Gastroesophageal sphincter (tissue), 4 donors: ENCODE results near the gene PDCD4. TPM values are rescaled to one million over a fixed set of nuclear protein-coding genes. Genes with fewer than 3 reads are reported as not detected.

Experiments
- ATAC-seq: fragments of 150-250 bp; one replicate; pipeline ENCODE4 v1.9.1; 2016; ENCODE audit warnings: mild to moderate bottlenecking, moderate library complexity
- H3K27ac ChIP-seq, 4 donors: fragments of 200-600 bp; sonication (generic) in 3 of 4; 1 replicate in 3 of 4; 2 replicates in 1 of 4; pipeline ENCODE4 v1.5.1; 2016 to 2019
- H3K27me3 ChIP-seq: fragments of 200-600 bp; sonication (generic); one replicate; pipeline ENCODE4 v1.5.1; 2019
- H3K36me3 ChIP-seq, 2 donors: fragments of 200-600 bp; sonication (generic); one replicate each; pipeline ENCODE4 v1.5.1; 2019; ENCODE audit warnings: control low read depth in 1 of 2
- H3K4me1 ChIP-seq, 3 donors: fragments of 200-600 bp; sonication (generic); 1 replicate in 2 of 3; 2 replicates in 1 of 3; pipeline ENCODE4 v1.5.1; 2016 to 2019; ENCODE audit warnings: control low read depth in 2 of 3
- H3K4me3 ChIP-seq, 2 donors: fragments of 200-600 bp; sonication (generic); one replicate each; pipeline ENCODE4 v1.5.1; 2019; ENCODE audit warnings: mild to moderate bottlenecking in 1 of 2, moderate library complexity in 1 of 2
- H3K9me3 ChIP-seq, 3 donors: fragments of 200-600 bp; sonication (generic); one replicate each; pipeline ENCODE4 v1.5.1; 2017 to 2019; ENCODE audit warnings: control low read depth in 2 of 3
- CTCF ChIP-seq, 4 experiments: fragments of 200-600 bp in 2 of 4; fragments of 450-650 bp in 2 of 4; sonication (generic) in 1 of 4; IDR thresholded peaks; one replicate each; pipeline ENCODE4 v1.5.1; 2017 to 2019; ENCODE audit warnings: antibody characterized with exemption in 4 of 4, mild to moderate bottlenecking in 2 of 4, moderate library complexity in 2 of 4
- EP300 ChIP-seq: sonication (generic); formaldehyde crosslinking; IDR thresholded peaks from one replicate; pipeline ENCODE4 v1.6.1; 2017; ENCODE audit warnings: antibody characterized with exemption, mild to moderate bottlenecking
- POLR2A ChIP-seq, 2 donors: fragments of 450-650 bp; IDR thresholded peaks; one replicate each; pipeline ENCODE4 v1.6.1; 2017; ENCODE audit warnings: antibody characterized with exemption in 2 of 2, mild to moderate bottlenecking in 2 of 2, moderate library complexity in 1 of 2
- POLR2AphosphoS5 ChIP-seq: sonication (generic); formaldehyde crosslinking; IDR thresholded peaks from one replicate; pipeline ENCODE4 v1.6.1; 2017; ENCODE audit warnings: antibody characterized with exemption
- WGBS, 2 donors: methylation state at CpG; one replicate each; pipeline ENCODE4 v1.1.5; 2018; ENCODE audit warnings: low coverage in 1 of 2; 5-methylcytosine and 5-hydroxymethylcytosine counted together
- total RNA-seq, 4 donors: library from RNA; depleted of rRNA; stranded (reverse); fragments of >200 nt; gene quantifications; one replicate each; pipeline ENCODE4 v1.1.0, GENCODE V29; 2016

Gene PDCD4
- total RNA-seq, 4 donors from 2014 or later: 69.1 to 74.6 (median 72.2) TPM

GRCh38 chr10:110901954-110902819 lies 30.5 kb downstream of the PDCD4 start:
- peak; percentile 84 for ATAC-seq
- H3K27ac ChIP-seq: peak overlapping the region in 2 of 4 donors; percentile 40 to 49

GRCh38 chr10:110903280-110904278 lies 31.9 kb downstream of the PDCD4 start:
- no peak for ATAC-seq
- Histone ChIP-seq H3K4me3 (no peak overlapping the region), H3K36me3 (peaks cover 0 to 41% of the 10 kb centered on the region in 2 donors), H3K4me1 (peaks cover 0 to 17% (median 0%) of the 10 kb centered on the region in 3 donors), H3K9me3 (no peaks in the 10 kb centered on the region), H3K27ac (no peak overlapping the region), H3K27me3 (no peaks in the 10 kb centered on the region)
- 85 to 86% methylated on average over 3 of the region's 3 CpGs for WGBS, 2 donors
- TF ChIP-seq POLR2A (IDR thresholded peaks at IDR 0.05) (no peak), POLR2AphosphoS5 (no peak), EP300 (no peak), CTCF (IDR thresholded peaks at IDR 0.05) (no peak)

More at GRCh38 chr10:110901954-110902819, 30.5 kb downstream of the PDCD4 start:
- H3K4me3 ChIP-seq: no peak overlapping the region
- H3K9me3 ChIP-seq: no peaks in the 10 kb centered on the region
- peaks cover 0 to 54% of the 10 kb centered on the region in 2 donors for H3K36me3 ChIP-seq
- no peak for TF ChIP-seq CTCF (IDR thresholded peaks at IDR 0.05)
- peak; percentile 76 for TF ChIP-seq POLR2AphosphoS5
- H3K4me1 ChIP-seq: peaks cover 0 to 19% (median 0%) of the 10 kb centered on the region in 3 donors
- 63 to 70% methylated on average over 7 of the region's 7 CpGs for WGBS, 2 donors
- no peaks in the 10 kb centered on the region for H3K27me3 ChIP-seq

- H3K4me3 ChIP-seq: no peak overlapping the region
Observed at GRCh38 chr10:110910138-110910537, 38.4 kb downstream of the PDCD4 start.

GRCh38 chr10:110912374-110912773 lies 40.6 kb downstream of the PDCD4 start:
- H3K27me3 ChIP-seq: no peaks in the 10 kb centered on the region
- no peak for ATAC-seq
- peaks cover 0 to 8% (median 0%) of the 10 kb centered on the region in 3 donors for H3K4me1 ChIP-seq
- H3K9me3 ChIP-seq: no peaks in the 10 kb centered on the region
- no peak overlapping the region for H3K27ac ChIP-seq
- TF ChIP-seq CTCF (IDR thresholded peaks at IDR 0.05): no peak
- no peak for TF ChIP-seq POLR2AphosphoS5
- TF ChIP-seq POLR2A (IDR thresholded peaks at IDR 0.05): no peak
- H3K36me3 ChIP-seq: peaks cover 0 to 6% of the 10 kb centered on the region in 2 donors
- H3K4me3 ChIP-seq: no peak overlapping the region
- 39 to 52% methylated on average over 3 of the region's 3 CpGs for WGBS, 2 donors

More at GRCh38 chr10:110910138-110910537, 38.4 kb downstream of the PDCD4 start:
- no peak for ATAC-seq
- no peaks in the 10 kb centered on the region for H3K9me3 ChIP-seq
- WGBS, 2 donors: 48 to 66% methylated on average over 2 to 4 of the region's 4 CpGs
- no peak overlapping the region for H3K27ac ChIP-seq
- peaks cover 0 to 15% of the 10 kb centered on the region in 2 donors for H3K36me3 ChIP-seq
- no peaks in the 10 kb centered on the region for H3K4me1 ChIP-seq
- no peaks in the 10 kb centered on the region for H3K27me3 ChIP-seq
- TF ChIP-seq POLR2A (IDR thresholded peaks at IDR 0.05): no peak
- no peak for TF ChIP-seq EP300
- TF ChIP-seq CTCF (IDR thresholded peaks at IDR 0.05): no peak
- TF ChIP-seq POLR2AphosphoS5: no peak
